GM23338 (cell line): ENCODE measurements around the gene CHST11. TPM values are rescaled to one million over a fixed set of nuclear protein-coding genes. Genes with fewer than 3 reads are reported as not detected.

Experiments used
- ATAC-seq: fragments of 200-7000 bp; cut with Tn5 transposase; 3 replicates; pipeline ENCODE4 v1.9.1; 2020
- DNase-seq: peaks from one replicate; pipeline ENCODE4 v3.0.0-alpha.2; 2015; ENCODE audit warnings: low spot score
- H2AFZ ChIP-seq: fragments of 200-600 bp; sonication (generic); 2 replicates; pipeline ENCODE4 v1.8.0; 2016; ENCODE audit warnings: antibody characterized with exemption, mild to moderate bottlenecking, moderate library complexity
- H3F3A ChIP-seq: fragments of 200-600 bp; sonication (generic); replicated peaks from 2 replicates; pipeline ENCODE4 v1.8.0; 2017; ENCODE audit warnings: antibody characterized with exemption, mixed run types, low read depth
- H3K27ac ChIP-seq: fragments of 200-600 bp; sonication (generic); 2 replicates; pipeline ENCODE4 v1.6.1; 2016; ENCODE audit warnings: low read depth
- H3K27me3 ChIP-seq: fragments of 200-600 bp; sonication (generic); 2 replicates; pipeline ENCODE4 v1.8.0; 2016; ENCODE audit warnings: mild to moderate bottlenecking, mixed run types, moderate library complexity; ENCODE audit not compliant: insufficient read depth
- H3K36me3 ChIP-seq: fragments of 200-600 bp; sonication (generic); 2 replicates; pipeline ENCODE4 v1.8.0; 2016; ENCODE audit warnings: mild to moderate bottlenecking; ENCODE audit not compliant: insufficient read depth
- H3K4me1 ChIP-seq: fragments of 200-600 bp; sonication (generic); 2 replicates; pipeline ENCODE4 v1.8.0; 2016; ENCODE audit warnings: mild to moderate bottlenecking, moderate library complexity; ENCODE audit not compliant: insufficient read depth
- H3K4me2 ChIP-seq: fragments of 200-600 bp; sonication (generic); 2 replicates; pipeline ENCODE4 v1.7.1; 2017; ENCODE audit warnings: mixed run types
- H3K4me3 ChIP-seq: fragments of 200-600 bp; sonication (generic); 2 replicates; pipeline ENCODE4 v1.6.1; 2016; ENCODE audit warnings: mixed run types
- H3K79me2 ChIP-seq: fragments of 200-600 bp; sonication (generic); replicated peaks from 2 replicates; pipeline ENCODE4 v1.8.0; 2017; ENCODE audit warnings: mild to moderate bottlenecking; ENCODE audit not compliant: insufficient read depth
- H3K9me2 ChIP-seq: fragments of 200-600 bp; sonication (generic); 2 replicates; pipeline ENCODE4 v1.8.0; 2017; ENCODE audit not compliant: insufficient read depth
- H4K20me1 ChIP-seq: fragments of 200-600 bp; sonication (generic); replicated peaks from 2 replicates; pipeline ENCODE4 v1.8.0; 2017; ENCODE audit warnings: mild to moderate bottlenecking; ENCODE audit not compliant: insufficient read depth
- H3K27ac Mint-ChIP-seq: 2 replicates; pipeline ENCODE4 v1.8.0; 2020; ENCODE audit warnings: inconsistent platforms, mild to moderate bottlenecking, moderate library complexity, mixed read lengths
- H3K27me3 Mint-ChIP-seq: 3 replicates; pipeline ENCODE4 v1.8.0; 2022; ENCODE audit warnings: low read depth, mild to moderate bottlenecking, moderate library complexity, mixed read lengths, inconsistent platforms; ENCODE audit not compliant: insufficient read depth, poor library complexity
- H3K36me3 Mint-ChIP-seq: 3 replicates; pipeline ENCODE4 v1.8.0; 2021; ENCODE audit warnings: low read depth, mild to moderate bottlenecking, inconsistent platforms, moderate library complexity, mixed read lengths
- H3K4me1 Mint-ChIP-seq: 3 replicates; pipeline ENCODE4 v1.8.0; 2020; ENCODE audit warnings: mild to moderate bottlenecking, inconsistent platforms, mixed read lengths
- H3K4me3 Mint-ChIP-seq: 3 replicates; pipeline ENCODE4 v1.8.0; 2021; ENCODE audit warnings: moderate library complexity, mild to moderate bottlenecking, inconsistent platforms, mixed read lengths
- H3K9me3 Mint-ChIP-seq: 3 replicates; pipeline ENCODE4 v1.8.0; 2020; ENCODE audit warnings: moderate library complexity, mild to moderate bottlenecking, inconsistent platforms, mixed read lengths
- CREB1 ChIP-seq: fragments of 250-450 bp; sonication (Bioruptor Pico); IDR thresholded peaks from 2 replicates; pipeline ENCODE4 v1.5.0; 2020; ENCODE audit warnings: low read depth, mild to moderate bottlenecking, moderate library complexity
- ETS1 ChIP-seq: IDR thresholded peaks from 2 replicates; pipeline ENCODE4 v1.6.1; 2016; ENCODE audit warnings: antibody characterized with exemption
- EZH2 ChIP-seq: fragments of 200-600 bp; sonication (generic); IDR thresholded peaks from one replicate; pipeline ENCODE4 v1.8.0; 2017; ENCODE audit warnings: antibody characterized with exemption, mild to moderate bottlenecking, low read depth; ENCODE audit not compliant: unreplicated experiment
- EZH2phosphoT487 ChIP-seq: fragments of 200-600 bp; sonication (generic); IDR thresholded peaks from one replicate; pipeline ENCODE4 v1.8.1; 2018; ENCODE audit warnings: antibody characterized with exemption; ENCODE audit not compliant: unreplicated experiment
- JUNB ChIP-seq: IDR thresholded peaks from one replicate; pipeline ENCODE4 v1.6.1; 2016; ENCODE audit warnings: antibody characterized with exemption; ENCODE audit not compliant: unreplicated experiment
- NANOG ChIP-seq: IDR thresholded peaks from 2 replicates; pipeline ENCODE4 v1.6.1; 2016; ENCODE audit warnings: antibody characterized with exemption, borderline replicate concordance
- POLR2AphosphoS5 ChIP-seq: IDR thresholded peaks from 2 replicates; pipeline ENCODE4 v1.6.1; 2016; ENCODE audit warnings: antibody characterized with exemption, low read depth
- STAT1 ChIP-seq: IDR thresholded peaks from one replicate; pipeline ENCODE4 v1.6.1; 2016; ENCODE audit warnings: antibody characterized with exemption; ENCODE audit not compliant: unreplicated experiment
- ZNF114 ChIP-seq: fragments of 250-450 bp; sonication (Bioruptor Pico); IDR thresholded peaks from 2 replicates; pipeline ENCODE4 v1.5.0; 2020; ENCODE audit warnings: mild to moderate bottlenecking, moderate library complexity
- ZNF331 ChIP-seq: fragments of 250-450 bp; sonication (Bioruptor Pico); IDR thresholded peaks from 2 replicates; pipeline ENCODE4 v1.5.0; 2020; ENCODE audit warnings: low read depth, mild to moderate bottlenecking, moderate library complexity
- polyA plus RNA-seq: library from polyadenylated mRNA; unstranded; fragments of >200 nt; fragmentation: Nextera tagmentation; extraction: Ambion mirVana; gene quantifications from 2 replicates; pipeline ENCODE4 v1.2.1, GENCODE V29; 2016
- total RNA-seq: library from RNA; depleted of rRNA; stranded (reverse); fragments of >200 nt; shearing (Covaris generic); gene quantifications from 2 replicates; pipeline ENCODE4 v1.2.3, GENCODE V29; 2014
- TF ChIP-seq, protein P1 (sequence below), 2 experiments: fragments of 200-600 bp in 1 of 2; sonication (generic) in 1 of 2; conservative IDR thresholded peaks; 2 replicates each; pipeline versions ENCODE4 v1.5.1 to v1.6.1; 2016 to 2017; ENCODE audit warnings: antibody characterized with exemption in 2 of 2, low read depth in 2 of 2, mild to moderate bottlenecking in 2 of 2, moderate library complexity in 1 of 2

Gene CHST11
- total and polyA plus RNA-seq, 2 experiments from 2014 or later = 7.7 to 25.7 TPM

DNA sequence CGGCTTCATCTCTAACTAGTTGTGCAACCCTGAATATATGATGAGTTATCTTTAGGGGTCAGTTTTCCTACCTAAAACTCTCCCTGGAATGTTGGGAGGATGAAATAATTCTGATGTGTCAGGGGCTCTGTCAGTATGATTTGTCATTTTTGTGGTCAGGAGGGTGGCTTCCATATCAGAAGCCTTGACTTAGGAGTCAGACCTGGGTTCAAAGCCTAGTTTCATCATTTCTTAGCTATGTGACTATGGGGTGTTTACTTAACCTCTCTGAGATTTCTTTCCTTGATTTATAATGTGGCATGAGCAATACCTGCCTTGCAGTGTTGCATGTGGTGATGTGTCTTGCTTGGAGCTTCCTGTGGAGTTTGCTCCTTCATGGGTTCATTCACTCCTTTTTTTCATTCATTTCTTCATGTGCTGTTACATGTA lies 146.8 kb downstream of the CHST11 start:
- no peak overlapping the region for H2AFZ ChIP-seq
- no peaks in the 10 kb centered on the region for H3K9me2 ChIP-seq
- Mint-ChIP-seq H3K4me3 (no peak overlapping the region), H3K36me3 (peaks cover 4% of the 10 kb centered on the region; the same call in 1 of the 3 replicates), H3K9me3 (no peaks in the 10 kb centered on the region), H3K4me1 (peaks cover 24% of the 10 kb centered on the region), H3K27ac (no peak overlapping the region), H3K27me3 (peaks cover 4% of the 10 kb centered on the region)
- H3K36me3 ChIP-seq = no peaks in the 10 kb centered on the region
- DNase-seq (no peak), ATAC-seq (no peak)
- peaks cover 15% of the 10 kb centered on the region; the same call in 1 of the 2 replicates for H3K4me1 ChIP-seq
- TF ChIP-seq STAT1 (no peak), JUNB (no peak), POLR2AphosphoS5 (no peak), EZH2 (no peak), ZNF114 (no peak), ZNF331 (CRISPR knock-in tag) (no peak), ETS1 (no peak), NANOG (no peak)
- TF ChIP-seq, protein P1, sequence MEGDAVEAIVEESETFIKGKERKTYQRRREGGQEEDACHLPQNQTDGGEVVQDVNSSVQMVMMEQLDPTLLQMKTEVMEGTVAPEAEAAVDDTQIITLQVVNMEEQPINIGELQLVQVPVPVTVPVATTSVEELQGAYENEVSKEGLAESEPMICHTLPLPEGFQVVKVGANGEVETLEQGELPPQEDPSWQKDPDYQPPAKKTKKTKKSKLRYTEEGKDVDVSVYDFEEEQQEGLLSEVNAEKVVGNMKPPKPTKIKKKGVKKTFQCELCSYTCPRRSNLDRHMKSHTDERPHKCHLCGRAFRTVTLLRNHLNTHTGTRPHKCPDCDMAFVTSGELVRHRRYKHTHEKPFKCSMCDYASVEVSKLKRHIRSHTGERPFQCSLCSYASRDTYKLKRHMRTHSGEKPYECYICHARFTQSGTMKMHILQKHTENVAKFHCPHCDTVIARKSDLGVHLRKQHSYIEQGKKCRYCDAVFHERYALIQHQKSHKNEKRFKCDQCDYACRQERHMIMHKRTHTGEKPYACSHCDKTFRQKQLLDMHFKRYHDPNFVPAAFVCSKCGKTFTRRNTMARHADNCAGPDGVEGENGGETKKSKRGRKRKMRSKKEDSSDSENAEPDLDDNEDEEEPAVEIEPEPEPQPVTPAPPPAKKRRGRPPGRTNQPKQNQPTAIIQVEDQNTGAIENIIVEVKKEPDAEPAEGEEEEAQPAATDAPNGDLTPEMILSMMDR (conservative IDR thresholded peaks at IDR 0.05; ENCODE audit: low read depth in 2 of 2) = no peak
- H3K27me3 ChIP-seq = no peaks in the 10 kb centered on the region
- H3F3A ChIP-seq = no peaks in the 10 kb centered on the region
- no peaks in the 10 kb centered on the region for H3K79me2 ChIP-seq
- H4K20me1 ChIP-seq = no peaks in the 10 kb centered on the region
- H3K4me3 ChIP-seq = no peak overlapping the region
- no peak overlapping the region for H3K27ac ChIP-seq
- H3K4me2 ChIP-seq = no peak overlapping the region

DNA sequence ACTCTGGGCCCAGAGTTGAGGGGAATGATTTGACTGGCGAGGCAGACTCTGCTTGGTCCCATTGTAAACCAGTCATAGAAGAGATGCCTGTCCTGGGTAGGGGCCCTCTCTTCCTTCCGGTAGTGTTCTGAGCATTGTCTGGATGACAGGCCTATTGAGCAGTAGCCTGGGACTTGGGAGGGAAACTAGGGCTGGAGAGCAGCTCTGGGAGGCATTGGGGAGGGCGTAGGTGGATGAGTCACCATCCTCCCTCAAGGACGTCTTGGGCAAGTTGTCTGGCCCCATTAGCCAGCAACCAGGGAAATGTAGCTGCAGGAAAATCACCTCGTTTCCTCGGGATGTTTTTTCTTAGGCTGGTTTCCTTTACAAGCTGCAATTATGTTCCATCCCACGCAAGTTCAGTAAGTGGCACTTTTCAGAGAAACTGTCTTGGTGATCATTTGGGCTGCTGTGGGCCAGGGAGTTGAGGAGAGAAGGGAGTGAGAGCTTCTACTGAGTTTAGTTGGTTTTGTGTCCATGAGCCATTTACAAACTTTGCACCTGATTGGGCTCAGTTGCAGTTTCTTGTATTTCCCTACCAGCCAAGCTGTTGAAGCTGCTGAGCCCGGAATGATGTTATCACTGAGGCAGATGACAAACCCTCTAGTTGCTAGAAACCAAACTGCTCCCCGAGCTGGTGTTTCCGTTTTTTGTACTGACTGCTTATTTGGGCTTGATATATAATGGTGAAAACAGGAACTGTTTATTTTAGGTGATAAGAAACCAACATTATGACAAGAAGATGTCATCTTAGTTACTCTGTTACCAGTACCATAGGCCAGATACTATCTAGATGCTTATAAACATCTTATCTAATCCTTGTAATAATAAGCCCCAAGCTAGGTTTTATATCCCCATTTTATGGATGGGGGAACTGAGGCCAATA lies 147.6 kb downstream of the CHST11 start:
- H2AFZ ChIP-seq = no peak overlapping the region
- TF ChIP-seq NANOG = no peak
- no peak for TF ChIP-seq EZH2
- TF ChIP-seq ETS1 = no peak
- TF ChIP-seq CREB1 = no peak
- no peak for TF ChIP-seq ZNF331 (CRISPR knock-in tag)
- TF ChIP-seq, protein P1 (conservative IDR thresholded peaks at IDR 0.05; ENCODE audit: low read depth in 2 of 2) = no peak
- no peak for TF ChIP-seq EZH2phosphoT487

More for the DNA sequence above, 147.6 kb downstream of the CHST11 start:
- Mint-ChIP-seq H3K4me1 (peaks cover 22% of the 10 kb centered on the region), H3K4me3 (no peak overlapping the region), H3K27ac (no peak overlapping the region), H3K27me3 (peaks cover 3% of the 10 kb centered on the region), H3K36me3 (peaks cover 4% of the 10 kb centered on the region; the same call in 1 of the 3 replicates), H3K9me3 (no peaks in the 10 kb centered on the region)
- Histone ChIP-seq H3K36me3 (no peaks in the 10 kb centered on the region), H3K9me2 (no peaks in the 10 kb centered on the region), H3K4me3 (no peak overlapping the region), H3K4me2 (no peak overlapping the region), H3K79me2 (no peaks in the 10 kb centered on the region), H3F3A (no peaks in the 10 kb centered on the region), H4K20me1 (no peaks in the 10 kb centered on the region), H3K27ac (no peak overlapping the region), H3K4me1 (peaks cover 15% of the 10 kb centered on the region; the same call in 1 of the 2 replicates), H3K27me3 (no peaks in the 10 kb centered on the region)
- DNase-seq (peak; percentile 16), ATAC-seq (peak; percentile 49)
